Large intestine (tissue), 3 donors: Measurements from ENCODE around the gene PLCXD3. TPM values are rescaled to one million over a fixed set of nuclear protein-coding genes. Genes with fewer than 3 reads are reported as not detected.

ENCODE experiments used
- DNase-seq, 2 donors: peaks; one replicate each; pipeline versions ENCODE4 v3.0.0 to v3.0.0-alpha.2; 2013
- H3K27ac ChIP-seq: one replicate; pipeline ENCODE4 v1.5.1; 2013; ENCODE audit warnings: low read length
- H3K27me3 ChIP-seq: 2 replicates; pipeline ENCODE4 v1.6.1; 2013; ENCODE audit warnings: low read length; ENCODE audit not compliant: control insufficient read depth, insufficient read depth
- H3K36me3 ChIP-seq: 2 replicates; pipeline ENCODE4 v1.6.1; 2013; ENCODE audit warnings: low read length; ENCODE audit not compliant: control insufficient read depth, insufficient read depth
- H3K4me1 ChIP-seq: one replicate; pipeline ENCODE4 v1.6.1; 2013; ENCODE audit warnings: low read length; ENCODE audit not compliant: control insufficient read depth, insufficient read depth
- H3K4me3 ChIP-seq: one replicate; pipeline ENCODE4 v1.5.1; 2013; ENCODE audit warnings: low read length
- H3K9me3 ChIP-seq: one replicate; pipeline ENCODE4 v1.6.1; 2013; ENCODE audit warnings: mild to moderate bottlenecking, low read depth, low read length, moderate library complexity; ENCODE audit not compliant: control insufficient read depth
- WGBS: methylation state at CpG from one replicate; pipeline ENCODE4 v1.1.5; 2013; ENCODE audit warnings: low lambda C conversion rate; ENCODE audit not compliant: insufficient coverage; 5-methylcytosine and 5-hydroxymethylcytosine counted together
- polyA plus RNA-seq: library from polyadenylated mRNA; unstranded; fragments of 120-200 nt; gene quantifications from one replicate; pipeline ENCODE4 v1.2.1, GENCODE V29; 2013

PLCXD3 gene
- polyA plus RNA-seq, 1 donor, result 4.9 TPM

DNA sequence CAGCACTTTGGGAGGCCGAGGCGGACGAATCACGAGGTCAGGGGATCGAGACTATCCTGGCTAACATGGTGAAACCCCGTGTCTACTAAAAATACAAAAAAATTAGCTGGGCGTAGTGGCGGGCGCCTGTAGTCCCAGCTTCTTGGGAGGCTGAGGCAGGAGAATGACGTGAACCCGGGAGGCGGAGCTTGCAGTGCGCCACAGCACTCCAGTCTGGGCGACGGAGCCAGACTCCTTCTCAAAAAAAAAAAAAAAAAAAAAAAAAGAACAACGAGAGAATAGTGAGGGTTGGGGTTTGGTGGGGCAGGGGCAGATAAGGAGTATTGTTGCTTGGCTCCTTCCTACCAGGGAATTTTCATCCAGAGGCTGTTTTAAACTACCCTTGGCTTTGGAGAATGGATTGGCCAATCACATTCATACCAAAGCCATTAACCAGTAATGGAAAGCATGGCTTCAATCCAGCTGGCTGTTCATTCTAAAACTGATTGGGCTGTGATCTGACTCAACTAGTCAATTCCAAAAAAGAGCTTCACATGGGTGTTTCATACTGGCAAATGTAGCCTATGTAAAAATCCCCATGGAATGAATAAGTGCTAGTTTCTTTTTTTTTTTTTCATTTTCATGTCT lies 64.4 kb downstream of the PLCXD3 start:
- Histone ChIP-seq H3K27me3 (no peaks in the 10 kb centered on the region), H3K4me1 (peaks cover 16% of the 10 kb centered on the region), H3K4me3 (no peak overlapping the region), H3K36me3 (no peaks in the 10 kb centered on the region), H3K9me3 (no peaks in the 10 kb centered on the region), H3K27ac (no peak overlapping the region)
- no peak for DNase-seq
- WGBS, result no CpG with 5 or more reads among the region's 16 CpGs

- WGBS, result no CpG with 5 or more reads among the region's 1 CpG
- no peaks in the 10 kb centered on the region for H3K4me1 ChIP-seq
Measured at GRCh38 chr5:41435276-41435675, 75.1 kb downstream of the PLCXD3 start.

DNA sequence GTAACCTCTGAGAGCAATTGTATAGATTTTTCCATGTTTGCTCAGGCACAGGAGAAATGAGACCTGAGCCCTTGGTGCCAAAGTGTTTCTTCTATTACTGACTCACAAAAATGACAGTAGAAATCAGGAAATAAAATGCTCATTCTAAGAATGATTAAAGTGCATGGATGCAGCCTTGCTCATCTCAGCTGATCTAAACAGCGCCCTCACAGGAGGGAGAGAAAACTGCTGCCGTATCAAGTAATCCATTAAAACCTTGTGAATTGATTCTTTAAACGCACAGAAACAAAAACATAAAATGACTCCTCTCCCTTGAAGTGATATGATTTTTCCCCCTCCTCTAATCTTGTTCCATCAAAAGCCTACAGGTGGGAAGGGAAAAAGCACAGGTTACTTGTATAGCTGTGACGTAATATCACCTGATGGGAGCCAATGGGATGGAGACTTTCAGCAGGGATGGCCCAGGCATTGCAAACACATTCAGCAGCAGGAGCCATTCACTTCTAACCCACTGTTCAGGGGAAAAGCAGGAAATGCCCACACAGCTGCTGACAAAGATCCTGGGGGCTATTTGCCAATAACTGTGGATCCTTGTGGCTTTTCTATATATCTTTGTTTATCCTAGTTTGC lies 76.7 kb downstream of the PLCXD3 start:
- Histone ChIP-seq H3K4me1 (no peaks in the 10 kb centered on the region), H3K27ac (no peak overlapping the region), H3K36me3 (no peaks in the 10 kb centered on the region), H3K9me3 (no peaks in the 10 kb centered on the region), H3K27me3 (no peaks in the 10 kb centered on the region), H3K4me3 (no peak overlapping the region)
- no peak for DNase-seq
- 60% methylated on average over 1 of the region's 4 CpGs for WGBS

More at GRCh38 chr5:41435276-41435675, 75.1 kb downstream of the PLCXD3 start:
- DNase-seq, result no peak
- Histone ChIP-seq H3K4me3 (no peak overlapping the region), H3K27me3 (no peaks in the 10 kb centered on the region), H3K9me3 (no peaks in the 10 kb centered on the region), H3K36me3 (no peaks in the 10 kb centered on the region), H3K27ac (no peak overlapping the region)

DNA sequence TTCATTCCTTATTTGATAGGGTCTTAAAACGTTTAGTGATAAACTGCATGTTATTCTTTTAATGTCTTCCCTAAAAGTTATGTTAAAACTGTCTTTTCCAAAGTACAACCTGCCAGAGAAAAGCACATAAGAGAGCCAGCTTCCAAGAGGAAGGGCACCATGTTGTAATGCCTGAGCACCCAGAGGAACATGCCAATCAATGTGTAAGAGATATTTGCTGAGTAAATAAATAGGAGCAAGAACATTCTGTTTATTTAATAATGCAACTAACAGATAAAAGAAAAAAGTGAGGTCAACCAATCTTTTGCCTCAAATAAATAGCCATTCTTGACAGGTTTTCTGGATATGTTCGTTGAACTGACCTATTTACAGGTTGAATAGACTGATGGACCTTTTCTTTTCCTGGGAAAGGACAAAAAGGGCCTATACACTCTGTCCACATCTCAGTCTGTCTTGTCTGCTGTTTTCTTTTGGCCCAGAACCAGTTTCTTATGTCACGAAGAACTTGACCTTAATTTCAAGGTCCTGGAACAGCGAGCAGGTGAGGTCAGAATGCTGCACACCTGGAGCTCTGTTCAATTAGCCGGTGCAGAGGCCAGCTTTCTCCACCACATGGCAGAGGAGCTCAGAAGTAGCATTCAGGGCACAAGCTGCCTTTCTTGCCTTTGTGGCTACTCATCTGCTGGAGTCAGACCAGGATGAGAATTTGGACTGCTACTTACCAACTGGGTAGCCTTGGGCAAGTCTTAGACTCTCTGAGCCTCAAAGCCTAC lies 77.7 kb downstream of the PLCXD3 start:
- WGBS, result no CpG with 5 or more reads among the region's 5 CpGs
- DNase-seq, result no peak
- H3K27ac ChIP-seq, result no peak overlapping the region
- no peaks in the 10 kb centered on the region for H3K27me3 ChIP-seq
- H3K4me3 ChIP-seq, result no peak overlapping the region
- H3K4me1 ChIP-seq, result no peaks in the 10 kb centered on the region
- no peaks in the 10 kb centered on the region for H3K36me3 ChIP-seq
- no peaks in the 10 kb centered on the region for H3K9me3 ChIP-seq

GRCh38 chr5:41427505-41427904 lies 82.9 kb downstream of the PLCXD3 start:
- no peaks in the 10 kb centered on the region for H3K4me1 ChIP-seq
- no peaks in the 10 kb centered on the region for H3K9me3 ChIP-seq
- no CpG with 5 or more reads among the region's 1 CpG for WGBS
- no peaks in the 10 kb centered on the region for H3K36me3 ChIP-seq
- no peak overlapping the region for H3K27ac ChIP-seq
- no peaks in the 10 kb centered on the region for H3K27me3 ChIP-seq
- no peak for DNase-seq
- no peak overlapping the region for H3K4me3 ChIP-seq

DNA sequence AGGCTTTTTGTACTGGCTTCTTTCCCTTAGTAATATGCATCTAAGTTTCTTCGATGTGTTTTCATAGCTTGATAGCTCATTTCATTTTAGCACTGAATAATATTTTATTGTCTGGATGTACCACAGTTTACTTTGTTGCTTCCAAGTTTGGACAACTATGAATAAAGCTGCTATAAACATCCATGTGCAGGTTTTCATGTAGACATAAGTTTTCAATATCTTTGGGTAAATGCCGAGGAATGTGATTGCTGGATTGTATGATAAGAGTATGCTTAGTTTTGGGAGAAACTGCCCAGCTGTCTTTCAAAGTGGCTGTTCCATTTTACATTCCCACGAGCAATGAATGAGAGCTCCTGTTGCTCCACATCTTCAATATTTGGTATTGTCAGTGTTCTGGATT lies 84.7 kb downstream of the PLCXD3 start:
- no peaks in the 10 kb centered on the region for H3K27me3 ChIP-seq
- H3K27ac ChIP-seq, result no peak overlapping the region
- H3K36me3 ChIP-seq, result no peaks in the 10 kb centered on the region
- no peak for DNase-seq
- no peak overlapping the region for H3K4me3 ChIP-seq
- WGBS, result 100% methylated on average over 1 of the region's 3 CpGs
- no peaks in the 10 kb centered on the region for H3K4me1 ChIP-seq
- H3K9me3 ChIP-seq, result no peaks in the 10 kb centered on the region

DNA sequence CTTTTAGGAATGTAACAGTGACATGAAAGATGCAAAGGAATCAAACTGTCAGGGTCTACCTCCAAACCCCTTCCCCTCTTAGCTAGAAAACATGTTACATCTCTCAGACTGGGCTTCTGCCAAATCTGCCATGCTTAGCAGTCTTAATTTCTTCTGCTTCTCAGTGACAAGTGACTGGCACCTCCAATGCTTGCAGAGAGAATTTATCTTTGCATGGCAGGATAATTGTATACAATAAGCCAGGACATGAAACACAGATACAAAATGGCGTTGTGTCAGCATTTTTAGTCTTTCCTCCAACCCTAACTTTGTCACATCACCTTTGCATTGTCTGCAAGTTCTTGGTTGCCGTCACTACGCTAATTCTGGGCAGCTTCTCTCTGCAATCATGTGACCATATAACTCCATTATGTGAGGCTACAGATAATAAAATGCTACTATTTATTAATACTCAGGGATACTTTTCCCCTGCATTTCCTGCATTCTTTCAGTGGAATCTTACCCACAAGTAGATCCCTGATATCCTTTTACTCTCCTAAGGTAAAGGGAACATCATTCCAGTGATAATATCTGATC lies 89.8 kb downstream of the PLCXD3 start:
- Histone ChIP-seq H3K27ac (no peak overlapping the region), H3K9me3 (no peaks in the 10 kb centered on the region), H3K27me3 (no peaks in the 10 kb centered on the region), H3K36me3 (no peaks in the 10 kb centered on the region), H3K4me3 (no peak overlapping the region), H3K4me1 (no peaks in the 10 kb centered on the region)
- no CpG with 5 or more reads among the region's 3 CpGs for WGBS
- DNase-seq, result no peak

DNA sequence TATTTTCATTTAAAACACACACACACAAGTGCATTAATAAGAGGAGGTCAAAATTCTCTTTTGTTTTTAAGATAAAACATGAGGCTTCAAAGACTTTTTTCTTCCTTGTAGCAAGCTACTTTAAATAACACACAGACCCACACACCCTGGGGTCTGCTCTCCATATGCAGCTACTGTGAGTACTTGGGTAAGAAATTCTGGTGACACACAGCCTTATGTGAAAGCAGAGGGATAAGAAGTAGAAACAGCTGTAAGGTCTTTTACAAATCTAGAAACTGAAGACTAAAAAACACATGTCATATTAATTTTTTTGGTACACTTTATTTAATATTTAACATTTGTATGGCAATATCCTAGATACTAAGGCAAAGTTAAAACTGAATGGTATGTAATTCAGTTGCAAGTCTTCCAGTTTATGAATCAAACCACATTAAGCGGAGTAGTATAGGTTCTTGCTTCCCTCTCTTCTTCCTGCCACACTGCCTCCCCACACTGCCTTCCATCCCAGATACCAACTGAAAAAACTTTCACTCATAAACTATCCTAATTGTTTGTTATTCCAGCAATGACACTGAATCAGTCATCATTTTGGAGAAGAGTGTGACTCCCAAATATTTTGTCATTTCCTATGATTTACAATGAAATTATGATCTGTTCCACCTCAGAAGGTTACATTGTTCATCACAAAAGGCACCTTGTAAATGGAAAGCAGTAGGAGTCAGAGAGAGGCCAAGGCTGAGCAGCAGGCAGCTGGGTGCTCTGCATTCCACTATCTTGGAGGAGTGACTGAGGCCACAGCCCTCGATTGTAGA lies 92.0 kb downstream of the PLCXD3 start:
- no peaks in the 10 kb centered on the region for H3K4me1 ChIP-seq
- H3K27ac ChIP-seq, result no peak overlapping the region
- H3K36me3 ChIP-seq, result no peaks in the 10 kb centered on the region
- no peak overlapping the region for H3K4me3 ChIP-seq
- no peak for DNase-seq
- H3K27me3 ChIP-seq, result no peaks in the 10 kb centered on the region
- H3K9me3 ChIP-seq, result no peaks in the 10 kb centered on the region
- 71% methylated on average over 1 of the region's 2 CpGs for WGBS

DNA sequence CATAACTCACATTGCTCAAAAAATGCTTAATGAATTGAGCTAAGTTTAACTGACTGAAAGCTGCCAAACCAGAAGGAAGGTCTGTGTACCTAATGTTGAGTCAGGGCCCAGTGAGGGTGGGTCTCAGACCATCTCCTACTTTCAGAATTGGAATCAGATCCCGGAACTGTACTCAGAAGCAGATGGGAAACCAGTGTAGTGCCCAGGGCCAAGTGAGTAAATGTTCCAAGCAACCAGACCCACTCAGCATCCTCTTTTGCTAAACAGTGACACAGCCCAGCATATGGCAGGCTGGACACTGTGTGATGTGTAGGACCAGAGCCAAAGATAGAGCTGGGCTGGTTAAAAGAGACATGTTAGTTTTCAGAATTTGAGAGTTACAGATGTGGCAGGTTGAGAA lies 94.1 kb downstream of the PLCXD3 start:
- no peak for DNase-seq
- no CpG with 5 or more reads among the region's 1 CpG for WGBS
- H3K36me3 ChIP-seq, result no peaks in the 10 kb centered on the region

DNA sequence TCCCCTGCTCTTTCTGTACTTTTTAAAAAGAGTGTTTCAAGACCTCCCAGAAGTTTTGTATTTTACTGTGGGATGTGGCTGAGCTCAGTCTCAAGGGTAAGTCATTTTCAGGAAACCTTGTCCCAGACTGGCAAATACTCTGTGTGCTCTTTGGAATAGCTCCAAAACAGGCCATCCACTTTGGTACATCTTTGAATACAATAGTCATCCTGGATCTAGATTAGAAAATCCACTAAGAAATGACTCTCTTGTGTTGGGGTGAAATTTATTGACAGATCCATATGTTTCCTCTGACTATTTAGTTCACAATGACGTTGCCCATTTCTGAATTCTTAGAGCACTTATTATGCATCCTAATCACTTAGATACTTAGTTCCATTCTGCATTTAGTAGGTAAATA lies 95.2 kb downstream of the PLCXD3 start:
- peaks cover 3% of the 10 kb centered on the region for H3K4me1 ChIP-seq
- no peaks in the 10 kb centered on the region for H3K36me3 ChIP-seq
- H3K27me3 ChIP-seq, result no peaks in the 10 kb centered on the region
- H3K9me3 ChIP-seq, result no peaks in the 10 kb centered on the region
- no peak overlapping the region for H3K4me3 ChIP-seq
- WGBS, result no CpG with 5 or more reads among the region's 1 CpG
- no peak overlapping the region for H3K27ac ChIP-seq
- no peak for DNase-seq

More for the DNA sequence above, 94.1 kb downstream of the PLCXD3 start:
- peaks cover 3% of the 10 kb centered on the region for H3K4me1 ChIP-seq
- H3K9me3 ChIP-seq, result no peaks in the 10 kb centered on the region
- no peaks in the 10 kb centered on the region for H3K27me3 ChIP-seq
- H3K4me3 ChIP-seq, result no peak overlapping the region
- no peak overlapping the region for H3K27ac ChIP-seq
